ENCODE measurements around the gene WDR64.
"Not testable (repeated sequence)": the region's sequence is repeated elsewhere in the genome, so short reads cannot be mapped to it uniquely, and the experiment has no call there.

WDR64 gene

DNA sequence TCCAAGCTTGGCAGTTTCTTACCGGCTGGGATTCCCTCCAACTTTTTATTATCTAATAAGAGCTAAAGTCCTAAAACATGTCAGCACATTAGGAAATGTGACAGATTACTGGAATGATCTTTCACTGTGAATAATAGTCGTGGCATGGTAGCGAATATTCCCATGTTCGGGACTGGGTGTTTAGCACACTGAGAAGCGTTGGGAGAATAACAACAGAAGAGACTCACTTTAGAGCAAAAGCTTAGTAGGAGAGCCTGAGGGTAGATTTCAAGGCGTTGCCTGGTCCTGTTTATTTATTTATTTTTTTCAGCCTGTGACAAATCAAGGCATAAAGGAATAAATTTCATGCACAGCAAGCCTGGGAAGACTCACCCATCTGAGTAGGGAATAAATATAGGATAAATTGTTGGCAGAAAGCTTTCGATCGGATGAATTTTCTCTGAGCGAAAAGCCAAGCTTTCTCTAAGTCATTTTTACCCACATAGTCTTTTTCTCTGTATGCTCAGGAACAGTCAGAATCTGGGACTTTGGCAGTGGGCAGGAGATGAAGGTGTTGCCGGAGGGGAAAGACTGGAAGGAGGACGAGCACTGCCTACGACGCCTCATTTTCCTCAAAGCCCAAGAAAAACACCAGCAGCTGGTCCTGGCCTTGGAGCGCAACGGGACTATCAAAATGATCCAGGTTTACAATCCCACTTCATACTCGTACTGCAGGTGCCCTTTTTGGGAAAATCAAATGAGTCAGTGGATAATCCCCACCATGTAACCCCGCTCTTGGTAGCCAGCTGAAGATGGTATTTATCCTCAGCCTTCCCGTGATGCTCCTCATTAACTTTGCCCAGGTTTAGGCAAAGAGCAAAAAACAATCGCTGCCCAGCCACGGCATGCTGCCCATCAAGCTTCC, 97.2 kb downstream of the WDR64 start:
- no peak for DNase-seq

DNA sequence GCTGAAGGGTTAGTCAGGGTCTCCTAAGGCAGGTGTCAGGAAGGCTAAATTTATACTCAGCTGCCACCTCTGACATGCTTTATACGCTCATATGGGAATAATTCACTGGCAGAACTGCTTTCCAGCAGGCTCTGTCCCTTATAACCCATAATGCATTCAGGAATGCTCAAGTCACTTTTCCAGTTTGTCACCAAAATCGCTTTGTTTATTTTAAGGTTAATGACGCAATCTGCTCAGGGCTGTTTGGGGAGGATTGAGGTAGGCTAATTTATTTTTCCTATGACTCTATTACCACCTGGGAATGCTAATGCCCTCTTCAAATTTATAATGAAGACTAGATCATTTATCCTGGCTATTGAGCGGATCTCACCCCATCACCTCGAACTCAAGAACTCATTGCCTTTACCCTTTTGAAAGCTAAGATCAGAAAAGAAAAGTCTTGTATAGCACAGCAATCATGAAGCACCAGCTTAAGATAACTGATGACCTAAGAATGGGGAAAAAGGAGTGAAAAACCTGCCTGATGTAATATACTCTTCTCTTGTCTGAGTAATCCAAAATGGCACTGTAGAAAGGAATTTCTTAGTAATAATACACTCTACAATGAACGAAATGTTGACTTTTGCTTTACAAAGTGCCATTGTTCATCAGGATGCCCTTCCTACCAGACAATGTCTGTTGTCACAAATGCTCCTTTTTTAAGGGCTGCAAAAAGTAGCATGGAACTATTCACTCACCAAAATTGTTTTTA, 98.0 kb downstream of the WDR64 start:
- DNase-seq, result no peak

DNA sequence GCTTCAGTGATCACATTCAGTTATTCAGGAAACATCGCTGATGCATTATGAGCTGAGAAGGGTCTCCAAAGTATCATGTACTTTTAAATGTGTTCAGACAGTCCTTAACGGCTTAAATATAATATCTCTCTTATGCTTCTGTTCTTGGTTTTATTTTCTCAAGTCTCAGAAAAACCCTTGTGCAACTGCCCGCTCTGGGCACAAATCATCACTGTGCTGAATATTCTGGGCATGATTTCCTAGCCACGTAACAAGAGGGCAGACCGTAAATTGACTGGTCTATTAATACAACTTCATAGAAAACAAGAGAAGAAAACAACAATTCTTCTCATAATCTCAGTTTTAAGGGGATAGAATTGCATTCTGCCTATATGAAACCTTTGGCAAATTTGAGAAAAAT, 99.4 kb downstream of the WDR64 start:
- DNase-seq, result no peak

DNA sequence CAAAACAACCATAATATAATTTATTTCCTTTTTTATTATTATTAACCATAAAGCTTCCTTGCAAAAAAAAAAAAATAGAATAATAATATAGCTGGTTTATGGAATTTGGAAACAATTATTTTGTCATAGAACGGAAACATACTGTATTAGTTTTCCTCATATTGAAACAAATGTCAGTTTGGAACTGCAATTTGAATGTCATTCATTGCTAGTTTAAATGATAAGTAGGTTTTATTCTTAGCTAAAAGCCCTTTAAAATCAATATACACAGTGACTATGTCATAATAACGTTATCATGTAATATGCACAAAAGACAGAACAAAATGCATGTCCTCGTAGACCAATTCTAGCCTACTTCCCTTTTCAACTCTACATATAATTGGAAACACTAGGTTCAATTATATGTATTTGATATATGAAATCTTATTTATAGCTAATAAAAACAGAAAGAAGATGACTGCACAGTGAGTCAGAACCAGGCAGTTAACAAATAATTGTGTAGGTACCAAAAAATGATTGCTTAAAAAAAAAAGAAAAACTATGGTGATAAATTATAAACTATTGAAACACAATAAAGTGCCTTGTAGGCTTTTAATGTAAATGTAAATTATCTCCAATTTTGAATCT, 110.7 kb downstream of the WDR64 start:
- no peak for DNase-seq

DNA sequence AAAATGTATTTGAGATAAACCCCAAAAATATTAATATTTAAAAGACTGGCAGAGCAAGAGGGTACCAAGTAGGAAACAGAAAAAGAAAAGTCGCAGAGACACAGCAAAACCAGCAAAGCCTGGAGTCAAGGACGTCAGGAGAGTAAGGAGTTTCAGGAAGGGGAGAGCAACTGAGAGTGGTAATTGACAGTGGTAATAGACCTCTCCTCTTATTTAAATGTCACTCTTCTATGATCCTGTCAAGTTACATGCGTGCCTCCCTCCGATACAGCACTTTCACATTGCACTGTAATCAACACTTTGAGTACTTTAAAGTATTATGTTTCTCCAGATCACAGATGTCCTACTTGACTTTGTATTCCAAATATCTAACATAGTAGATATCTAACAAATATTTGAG, 113.3 kb downstream of the WDR64 start:
- no peak for DNase-seq

DNA sequence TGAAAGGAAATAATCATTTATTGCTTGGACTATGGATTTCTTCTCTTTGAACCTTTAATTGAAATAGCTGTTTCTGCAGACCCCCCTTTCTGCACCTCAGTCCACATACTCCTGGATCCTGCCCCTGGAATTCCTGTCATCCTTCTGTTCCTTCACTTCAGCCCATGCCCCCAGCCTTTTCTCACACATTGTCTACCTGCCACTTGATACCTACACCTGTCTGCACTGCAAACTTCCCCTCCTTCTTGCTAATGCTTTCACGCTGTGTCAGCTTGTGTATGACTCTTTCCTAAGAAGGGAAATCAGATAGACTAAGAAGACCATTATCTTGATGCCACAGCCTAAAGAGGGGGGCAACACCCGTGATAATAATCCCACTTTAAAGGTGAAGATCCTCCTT, 115.7 kb downstream of the WDR64 start:
- no peak for DNase-seq

DNA sequence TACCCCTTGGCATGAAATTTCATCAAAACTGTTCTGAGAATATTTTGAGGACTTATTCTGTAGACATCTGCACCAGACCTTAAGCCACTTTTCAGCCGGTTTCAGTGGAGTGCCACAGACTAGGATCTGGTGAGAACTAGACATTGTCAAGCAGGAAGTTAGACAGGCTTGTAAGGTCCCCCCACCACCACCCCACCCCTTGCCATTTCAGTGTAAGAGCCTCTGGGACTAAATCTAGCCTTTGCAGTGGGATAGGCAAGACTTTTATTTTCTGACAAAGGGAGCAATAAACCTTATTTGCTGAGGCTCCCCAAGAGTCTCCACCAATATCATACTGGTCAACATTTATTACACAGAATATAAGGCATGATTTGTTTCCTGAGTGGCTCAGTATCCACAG, 118.0 kb downstream of the WDR64 start:
- DNase-seq, result no peak

DNA sequence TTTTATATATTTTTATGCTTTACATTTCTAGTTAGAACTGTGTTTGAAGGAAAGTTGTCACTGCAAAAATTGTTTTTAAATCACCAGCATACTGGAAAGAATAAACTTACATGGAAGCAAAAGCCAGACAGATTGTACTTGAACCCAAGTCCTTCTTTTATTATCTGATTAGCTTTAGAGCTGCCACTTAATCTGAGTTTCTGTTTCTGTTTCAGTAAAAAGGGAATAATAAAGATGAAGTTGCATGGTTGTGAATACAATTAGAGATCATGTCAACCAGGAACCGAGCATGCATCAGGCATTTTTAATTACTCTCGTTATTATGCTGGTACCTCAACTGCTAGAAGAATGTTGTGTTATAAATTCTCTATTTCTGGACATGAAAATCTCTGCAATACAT, 119.0 kb downstream of the WDR64 start:
- no peak for DNase-seq

DNA sequence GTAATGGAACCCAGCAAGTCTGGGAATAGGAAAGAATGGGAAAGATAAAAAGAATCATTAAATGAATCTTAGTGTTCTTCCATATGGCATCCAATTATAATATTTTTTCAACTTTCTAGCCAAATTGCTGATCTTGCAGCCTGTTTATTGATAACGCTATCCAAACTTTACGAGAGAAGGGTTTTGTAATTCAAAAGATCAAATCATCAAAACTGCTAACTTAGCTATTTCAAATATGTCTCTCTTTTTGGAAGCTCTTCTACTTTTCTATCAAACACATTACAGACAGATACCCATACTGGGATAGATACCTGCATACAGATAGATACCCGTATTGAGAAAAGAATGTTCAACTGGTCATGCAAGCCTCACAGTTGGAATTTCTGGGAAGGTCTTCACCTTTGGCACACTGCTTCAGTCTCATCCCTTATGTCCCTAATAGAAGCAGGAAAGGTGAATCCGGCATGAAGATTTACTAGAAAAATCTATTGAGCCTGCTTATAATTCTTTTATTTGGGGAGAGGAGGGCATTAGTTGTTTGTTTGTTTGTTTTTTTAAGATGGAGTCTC, 120.9 kb downstream of the WDR64 start:
- no peak for DNase-seq

DNA sequence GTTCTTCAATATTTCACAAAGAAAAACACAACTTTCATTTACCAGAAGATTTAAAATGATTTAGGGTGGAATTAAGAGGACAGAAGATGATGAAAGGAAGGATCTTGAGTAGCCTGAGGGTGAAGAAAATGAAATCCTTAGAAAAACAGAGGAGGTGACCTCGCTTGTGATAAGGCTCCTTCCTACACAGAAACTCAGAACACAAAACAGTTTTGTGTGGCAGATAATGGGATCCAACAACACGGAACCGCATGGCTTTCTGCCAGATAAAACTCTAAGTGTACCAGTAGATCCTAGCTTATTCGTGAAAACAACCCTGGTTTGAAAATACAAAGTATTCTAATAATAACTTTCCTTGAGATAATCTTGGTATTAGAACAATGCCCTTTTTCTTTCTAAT, 121.9 kb downstream of the WDR64 start:
- DNase-seq, result no peak

DNA sequence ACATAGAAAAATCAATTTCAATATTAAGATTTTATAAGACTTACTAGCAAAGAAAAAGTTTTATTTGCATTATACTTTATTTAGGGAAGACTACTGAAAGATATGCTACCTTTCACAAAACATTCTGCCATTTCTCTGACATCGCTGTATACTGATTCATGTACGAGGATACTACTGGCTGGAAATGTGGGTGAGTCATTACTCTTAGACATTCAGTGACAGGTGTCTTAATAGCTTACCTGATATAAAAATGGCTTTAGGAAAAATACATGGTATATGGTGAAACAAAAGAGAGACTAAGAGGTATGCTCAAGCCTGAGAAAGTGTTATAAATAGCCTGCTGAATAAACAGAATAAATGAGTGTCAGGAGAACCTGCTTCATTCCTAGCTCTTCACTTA, 122.9 kb downstream of the WDR64 start:
- DNase-seq, result no peak

DNA sequence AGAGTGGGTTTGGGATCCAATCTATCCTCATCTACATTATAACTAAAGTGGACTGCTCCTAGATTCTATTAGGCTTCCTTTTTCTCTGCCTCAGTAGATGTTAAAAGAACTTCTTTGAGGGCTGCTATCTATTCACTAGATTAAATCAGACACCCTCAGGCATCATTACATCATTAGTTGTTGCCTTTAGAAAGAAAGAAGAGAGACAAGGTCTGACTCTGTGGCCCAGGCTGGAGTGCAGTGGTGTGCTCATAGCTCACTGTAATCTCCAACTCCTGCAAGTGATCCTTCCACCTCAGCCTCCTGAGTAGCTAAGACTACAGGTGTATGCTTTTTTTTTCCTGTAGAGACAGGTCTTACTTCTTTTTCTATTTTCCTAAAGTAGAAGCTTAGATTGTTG, 124.8 kb downstream of the WDR64 start:
- DNase-seq, result no peak

DNA sequence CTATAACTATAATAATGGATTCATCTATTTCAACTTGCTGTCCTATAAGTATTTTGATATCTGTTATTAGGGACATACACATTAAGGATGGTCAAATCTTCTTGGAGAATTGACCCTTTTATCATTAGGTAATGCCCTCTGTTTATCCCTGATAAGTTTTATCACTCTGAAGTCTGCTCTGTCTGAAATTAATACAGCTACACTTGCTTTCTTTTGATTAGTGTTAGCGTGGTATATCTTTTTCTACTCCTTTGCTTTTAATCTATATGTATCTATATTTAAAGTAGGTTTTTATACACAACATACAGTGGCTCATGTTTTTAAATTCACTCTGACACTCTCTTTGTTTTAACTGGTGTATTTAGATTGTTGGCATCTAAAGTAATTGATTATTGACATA, 126.0 kb downstream of the WDR64 start:
- DNase-seq, result no peak

DNA sequence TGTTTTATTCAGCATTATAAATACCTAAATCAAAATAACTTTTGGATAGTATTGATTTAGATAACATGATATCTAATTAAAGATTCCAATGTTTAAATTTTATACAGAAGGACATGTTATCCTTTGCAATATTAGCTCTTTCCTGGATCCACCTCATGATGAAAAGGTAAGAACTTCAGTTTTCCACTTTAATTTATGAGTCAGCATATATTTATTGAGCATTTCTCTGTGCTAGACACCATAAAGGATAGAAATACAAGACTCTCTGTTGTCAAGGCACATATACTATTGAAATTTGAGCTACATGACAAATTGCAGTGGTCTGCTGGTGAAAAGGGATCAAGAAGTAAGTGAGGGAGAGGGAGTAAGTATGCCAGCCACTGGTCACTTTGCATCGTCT, 127.8 kb downstream of the WDR64 start:
- DNase-seq, result no peak

DNA sequence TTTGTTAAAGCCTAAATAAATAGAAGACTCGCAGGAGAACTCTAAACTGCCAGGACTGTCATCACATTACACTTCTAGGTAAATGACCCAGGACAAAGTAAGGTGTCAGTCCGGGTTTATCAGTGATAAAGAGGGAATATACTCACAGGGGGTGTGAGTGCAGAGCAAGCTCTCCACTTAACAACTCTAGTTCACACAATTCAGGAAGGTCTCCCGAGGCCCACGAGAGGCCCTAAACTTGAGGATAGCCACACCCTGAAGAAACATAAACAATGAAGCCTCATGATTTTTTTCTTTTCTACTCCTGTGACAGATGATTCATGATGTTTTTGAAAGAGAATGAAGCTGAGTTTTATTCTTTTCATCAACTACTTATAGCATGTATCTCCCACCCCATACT, 130.3 kb downstream of the WDR64 start:
- no peak for DNase-seq

DNA sequence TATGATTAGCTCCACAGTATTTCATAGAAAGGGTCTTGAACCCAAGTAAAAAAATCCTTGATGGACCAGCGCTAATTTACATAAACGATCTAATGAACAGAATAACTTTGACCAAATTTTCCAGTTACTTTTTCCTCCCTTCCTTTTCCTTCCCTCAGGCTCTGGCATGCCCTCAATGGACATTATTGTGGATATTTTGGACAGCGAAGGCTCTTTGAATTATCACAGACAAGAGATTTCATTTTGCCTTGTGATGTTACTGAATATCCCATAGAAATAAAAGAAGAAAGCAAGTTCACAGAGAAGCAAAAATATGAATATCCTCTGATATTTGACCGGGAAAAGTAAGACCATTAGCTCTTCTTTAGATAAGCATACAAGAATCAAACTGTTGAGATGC, 135.6 kb downstream of the WDR64 start:
- no peak for DNase-seq

DNA sequence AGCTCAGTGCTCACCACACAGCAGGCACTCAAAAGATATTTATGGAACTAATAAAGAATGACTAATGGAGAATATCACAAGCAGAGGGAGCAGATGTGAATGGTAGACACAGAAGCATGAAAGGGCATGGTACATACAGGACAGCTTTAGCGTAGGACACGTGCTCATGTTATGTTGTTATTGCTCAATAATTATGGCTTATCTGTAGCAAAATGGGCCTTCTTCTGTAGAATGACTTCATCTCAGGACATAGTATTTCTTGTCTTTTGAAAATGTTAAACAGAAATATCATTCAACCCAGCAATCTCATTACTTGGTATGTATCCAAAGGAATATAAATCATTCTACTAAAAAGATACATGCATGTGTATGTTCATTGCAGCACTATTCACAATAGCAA, 137.0 kb downstream of the WDR64 start:
- no peak for DNase-seq

DNA sequence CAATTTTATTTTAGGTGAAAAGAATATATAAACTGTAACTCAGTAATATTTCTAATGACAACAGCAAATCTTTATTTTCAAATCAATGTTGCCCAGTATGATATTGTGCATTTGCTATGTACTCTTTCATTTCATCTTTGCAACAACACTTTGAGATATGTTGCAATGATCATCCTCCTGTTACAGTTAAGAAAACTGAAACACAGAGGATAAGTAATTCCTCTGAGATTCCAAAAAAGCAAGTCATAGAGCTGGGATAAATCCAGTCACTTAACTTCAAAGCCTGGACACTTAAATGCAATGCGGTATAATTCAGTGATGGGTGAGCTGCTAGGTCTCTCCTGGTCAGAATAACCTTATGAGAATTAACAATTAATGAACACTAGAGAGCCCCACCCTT, 147.3 kb downstream of the WDR64 start:
- no peak for DNase-seq

DNA sequence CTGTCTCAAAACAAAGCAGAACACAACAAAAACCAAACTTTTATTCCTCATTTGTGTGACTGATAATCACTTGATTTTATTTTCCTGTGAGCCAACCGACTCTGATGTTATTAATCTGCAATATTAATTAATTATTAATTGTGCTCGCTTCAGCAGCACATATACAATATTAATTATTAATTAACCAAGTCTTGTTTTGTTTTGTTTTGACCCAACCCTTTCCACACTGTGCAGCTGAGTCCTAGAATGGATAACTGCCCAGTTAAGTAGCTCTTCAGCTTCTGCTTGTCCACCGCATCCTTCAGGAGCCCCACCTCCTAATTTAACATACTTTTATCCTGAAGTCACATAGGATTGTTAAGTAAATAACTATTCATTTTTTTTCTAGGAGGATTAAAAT, 148.6 kb downstream of the WDR64 start:
- no peak for DNase-seq

DNA sequence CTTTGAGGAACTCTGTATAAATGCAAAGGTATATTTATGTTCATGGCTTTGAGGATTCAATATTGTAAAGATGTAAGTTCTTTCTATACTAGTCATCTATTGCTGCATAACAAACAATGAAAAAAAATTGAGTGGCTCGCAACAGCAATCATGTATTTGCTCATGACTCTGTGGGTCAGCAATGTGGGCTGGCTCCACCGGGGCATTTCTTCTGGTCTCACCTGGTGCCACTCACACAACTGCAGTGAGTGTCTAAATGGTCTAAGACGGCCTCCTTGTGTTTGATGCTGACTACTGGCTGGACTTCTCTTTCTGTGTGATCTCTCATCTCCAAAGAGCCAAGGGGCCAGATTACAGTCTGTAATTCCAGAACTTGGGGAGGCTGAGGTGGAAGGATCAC, 150.8 kb downstream of the WDR64 start:
- no peak for DNase-seq

DNA sequence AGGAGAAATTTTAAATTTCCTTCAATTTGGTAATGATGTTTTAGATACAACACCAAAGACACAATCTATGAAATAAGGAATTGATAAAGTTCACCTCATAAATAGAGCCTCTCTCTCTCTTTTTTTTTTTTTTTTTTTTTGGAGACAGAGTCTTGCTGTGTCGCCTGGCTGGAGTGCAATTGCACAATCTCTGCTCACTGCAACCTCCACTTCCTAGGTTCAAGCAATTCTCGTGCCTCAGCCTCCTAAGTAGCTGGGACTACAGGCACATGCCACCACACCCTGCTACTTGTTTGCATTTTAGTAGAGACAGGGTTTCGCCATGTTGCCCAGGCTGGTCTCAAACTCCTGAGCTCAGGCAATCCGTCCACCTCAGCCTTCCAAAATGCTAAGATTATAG, 152.6 kb downstream of the WDR64 start:
- DNase-seq, result not testable (repeated sequence)

DNA sequence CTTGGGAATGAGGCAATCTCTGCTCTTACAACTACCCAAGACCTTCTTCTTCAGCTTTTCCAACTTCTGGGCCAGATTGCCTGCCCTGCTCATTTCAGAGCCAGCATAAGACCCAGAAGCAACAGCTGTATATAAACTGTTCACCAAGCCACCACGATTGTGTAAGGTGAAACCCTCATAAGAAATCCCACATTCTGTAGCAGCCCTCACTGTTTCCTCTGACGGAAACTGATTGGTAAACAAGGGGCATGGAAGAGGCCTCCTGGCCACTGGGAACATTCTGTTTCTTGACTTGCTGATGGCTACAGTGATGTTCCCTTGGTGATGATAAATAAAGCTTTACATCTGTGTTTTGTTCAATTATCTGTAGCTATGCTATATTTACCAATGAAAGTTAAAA, 156.2 kb downstream of the WDR64 start:
- no peak for DNase-seq

DNA sequence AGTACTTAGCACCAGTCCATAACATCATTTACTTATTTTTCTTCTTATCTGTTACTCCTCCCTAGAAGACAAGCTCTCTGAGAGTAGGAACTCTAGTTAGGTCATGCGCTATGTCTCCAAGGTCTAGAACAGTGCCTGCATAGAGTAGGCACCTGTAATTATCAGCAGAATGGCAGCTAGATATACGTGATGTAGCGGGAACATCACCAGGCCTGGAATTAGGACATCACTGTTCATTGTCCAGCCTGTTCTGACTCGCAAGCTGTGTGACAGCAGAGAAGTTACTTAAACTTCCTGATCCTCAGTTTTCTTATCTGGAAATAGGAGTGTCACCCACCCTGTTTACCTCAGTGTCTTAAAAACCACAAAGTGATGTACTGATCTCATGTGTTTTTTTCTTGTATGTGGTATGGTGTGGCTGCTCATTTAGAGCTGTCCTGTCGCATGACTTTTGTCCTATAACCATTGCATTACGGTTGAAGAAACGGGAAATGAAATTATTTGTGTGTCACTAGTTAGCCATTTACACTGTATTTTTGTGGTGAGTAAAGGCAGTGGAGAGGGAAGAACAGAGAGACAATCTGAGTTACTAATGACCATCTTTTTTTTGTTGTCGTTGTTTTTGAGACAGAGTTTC, 158.8 kb downstream of the WDR64 start:
- no peak for DNase-seq
